Measurements from ENCODE around the gene S100A13. TPM values are rescaled to one million over a fixed set of nuclear protein-coding genes. Genes with fewer than 3 reads are reported as not detected.
A peak's percentile ranks its signal among the peaks of the same experiment; 100 is the strongest.

Gene S100A13
- polyA plus RNA-seq, 2 donors: 74.3 to 122 TPM

DNA sequence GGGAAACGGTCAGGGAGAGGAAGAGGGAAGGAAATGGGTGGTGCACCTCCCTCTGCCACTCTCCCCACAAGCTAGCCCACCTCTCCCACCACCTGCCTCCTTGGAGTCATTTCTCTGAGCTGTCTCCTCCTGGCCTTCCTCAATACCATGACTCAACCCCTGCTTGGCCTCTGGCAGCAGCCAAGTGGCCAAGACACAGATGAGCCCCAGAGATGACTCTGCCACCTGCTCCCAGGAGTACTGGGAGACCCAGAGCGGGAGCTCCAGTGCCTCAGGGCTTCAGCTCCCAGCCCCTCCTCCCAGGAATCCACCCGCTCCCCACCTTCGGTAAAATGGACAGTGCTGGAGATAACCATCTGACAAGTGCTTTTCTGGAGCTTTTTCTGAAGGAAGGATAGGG lies 17.0 kb downstream of the S100A13 start:
- peak overlapping the region; percentile 57 to 93 for H3K4me3 ChIP-seq (ENCODE audit: low read depth in 1 of 2, low read length in 2 of 2)

GRCh38 chr1:153609585-153609907 lies 17.8 kb downstream of the S100A13 start:
- H3K36me3 ChIP-seq (ENCODE audit: control insufficient read depth in 2 of 2, insufficient read depth in 2 of 2, low read length in 1 of 2): peaks cover 0 to 23% of the 10 kb centered on the region in 2 donors
- no peaks in the 10 kb centered on the region for H3K9me3 ChIP-seq (ENCODE audit: control insufficient read depth in 2 of 2, insufficient read depth in 1 of 2, low read depth in 1 of 2, low read length in 1 of 2)
- 40 to 50% methylated on average over 6 of the region's 6 CpGs for WGBS, 2 donors
- H3K27ac ChIP-seq (ENCODE audit: low read depth in 2 of 2, low read length in 1 of 2): peak overlapping the region; percentile 96
- peak overlapping the region; percentile 57 to 93 for H3K4me3 ChIP-seq (ENCODE audit: low read depth in 1 of 2, low read length in 2 of 2)
- H3K27me3 ChIP-seq (ENCODE audit: control insufficient read depth in 1 of 2, insufficient read depth in 2 of 2, low read length in 2 of 2): no peaks in the 10 kb centered on the region
- peaks cover 0 to 17% of the 10 kb centered on the region in 2 donors for H3K4me1 ChIP-seq (ENCODE audit: control insufficient read depth in 2 of 2, insufficient read depth in 2 of 2, low read length in 1 of 2)

More for the DNA sequence above, 17.0 kb downstream of the S100A13 start:
- Histone ChIP-seq H3K36me3 (ENCODE audit: control insufficient read depth in 2 of 2, insufficient read depth in 2 of 2, low read length in 1 of 2) (peaks cover 0 to 23% of the 10 kb centered on the region in 2 donors), H3K4me1 (ENCODE audit: control insufficient read depth in 2 of 2, insufficient read depth in 2 of 2, low read length in 1 of 2) (peaks cover 0 to 17% of the 10 kb centered on the region in 2 donors), H3K27me3 (ENCODE audit: control insufficient read depth in 1 of 2, insufficient read depth in 2 of 2, low read length in 2 of 2) (no peaks in the 10 kb centered on the region), H3K27ac (ENCODE audit: low read depth in 2 of 2, low read length in 1 of 2) (peak overlapping the region; percentile 96), H3K9me3 (ENCODE audit: control insufficient read depth in 2 of 2, insufficient read depth in 1 of 2, low read depth in 1 of 2, low read length in 1 of 2) (no peaks in the 10 kb centered on the region)
- 42 to 52% methylated on average over 4 of the region's 4 CpGs for WGBS, 2 donors

DNA sequence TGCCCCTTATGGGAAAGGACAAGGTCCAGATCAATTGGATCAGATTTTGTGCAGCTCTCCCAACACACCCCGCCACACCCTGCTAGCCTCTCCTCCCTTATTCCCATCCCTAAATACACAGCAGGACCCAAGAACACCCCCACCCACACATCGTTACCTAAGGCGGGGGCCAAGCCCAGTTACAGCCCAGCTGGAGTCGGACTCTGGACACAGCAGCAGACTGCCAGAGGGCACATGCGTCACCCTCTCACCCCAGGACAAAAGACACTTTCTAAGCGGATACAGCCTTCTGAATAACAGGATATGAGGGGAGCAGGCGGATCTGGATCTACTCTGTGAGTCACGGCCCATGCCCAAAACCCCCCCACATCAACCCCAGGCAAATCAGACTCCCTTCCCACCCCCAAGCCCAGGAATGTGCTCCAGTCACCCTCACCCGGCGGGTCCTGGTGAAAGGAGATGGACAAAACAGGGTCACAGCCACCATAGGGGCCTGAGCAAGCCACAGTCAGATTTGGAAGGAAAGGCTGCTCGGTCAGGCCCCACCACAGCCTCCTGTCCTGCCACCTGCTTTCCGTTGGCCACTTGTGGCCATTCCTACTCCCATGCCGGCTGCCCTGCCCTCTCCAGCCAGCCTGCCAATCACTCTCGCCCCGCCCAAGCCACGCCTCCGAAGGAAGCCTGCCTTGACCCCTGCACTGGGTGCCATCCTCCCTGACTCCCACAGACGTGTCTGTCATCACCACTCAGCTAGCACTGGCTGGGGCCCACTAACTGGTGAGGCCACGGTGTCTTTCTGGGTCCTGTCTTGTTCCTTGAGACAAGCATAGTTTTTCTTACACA lies 18.3 kb downstream of the S100A13 start:
- H3K36me3 ChIP-seq (ENCODE audit: control insufficient read depth in 2 of 2, insufficient read depth in 2 of 2, low read length in 1 of 2): peaks cover 0 to 23% of the 10 kb centered on the region in 2 donors
- peak overlapping the region; percentile 96 for H3K27ac ChIP-seq (ENCODE audit: low read depth in 2 of 2, low read length in 1 of 2)
- no peaks in the 10 kb centered on the region for H3K9me3 ChIP-seq (ENCODE audit: control insufficient read depth in 2 of 2, insufficient read depth in 1 of 2, low read depth in 1 of 2, low read length in 1 of 2)
- peaks cover 0 to 17% of the 10 kb centered on the region in 2 donors for H3K4me1 ChIP-seq (ENCODE audit: control insufficient read depth in 2 of 2, insufficient read depth in 2 of 2, low read length in 1 of 2)
- H3K27me3 ChIP-seq (ENCODE audit: control insufficient read depth in 1 of 2, insufficient read depth in 2 of 2, low read length in 2 of 2): no peaks in the 10 kb centered on the region
- WGBS, 2 donors: 30 to 33% methylated on average over 19 of the region's 19 CpGs
- H3K4me3 ChIP-seq (ENCODE audit: low read depth in 1 of 2, low read length in 2 of 2): peak overlapping the region; percentile 50 to 93

- Histone ChIP-seq H3K4me3 (ENCODE audit: low read depth in 1 of 2, low read length in 2 of 2) (peak overlapping the region; percentile 50 to 93), H3K36me3 (ENCODE audit: control insufficient read depth in 2 of 2, insufficient read depth in 2 of 2, low read length in 1 of 2) (peaks cover 0 to 23% of the 10 kb centered on the region in 2 donors), H3K27ac (ENCODE audit: low read depth in 2 of 2, low read length in 1 of 2) (peak overlapping the region; percentile 96), H3K4me1 (ENCODE audit: control insufficient read depth in 2 of 2, insufficient read depth in 2 of 2, low read length in 1 of 2) (peaks cover 0 to 17% of the 10 kb centered on the region in 2 donors), H3K9me3 (ENCODE audit: control insufficient read depth in 2 of 2, insufficient read depth in 1 of 2, low read depth in 1 of 2, low read length in 1 of 2) (no peaks in the 10 kb centered on the region), H3K27me3 (ENCODE audit: control insufficient read depth in 1 of 2, insufficient read depth in 2 of 2, low read length in 2 of 2) (no peaks in the 10 kb centered on the region)
- WGBS, 2 donors: 51 to 65% methylated on average over 7 of the region's 7 CpGs
Observed at GRCh38 chr1:153608089-153608682, 19.1 kb downstream of the S100A13 start.

DNA sequence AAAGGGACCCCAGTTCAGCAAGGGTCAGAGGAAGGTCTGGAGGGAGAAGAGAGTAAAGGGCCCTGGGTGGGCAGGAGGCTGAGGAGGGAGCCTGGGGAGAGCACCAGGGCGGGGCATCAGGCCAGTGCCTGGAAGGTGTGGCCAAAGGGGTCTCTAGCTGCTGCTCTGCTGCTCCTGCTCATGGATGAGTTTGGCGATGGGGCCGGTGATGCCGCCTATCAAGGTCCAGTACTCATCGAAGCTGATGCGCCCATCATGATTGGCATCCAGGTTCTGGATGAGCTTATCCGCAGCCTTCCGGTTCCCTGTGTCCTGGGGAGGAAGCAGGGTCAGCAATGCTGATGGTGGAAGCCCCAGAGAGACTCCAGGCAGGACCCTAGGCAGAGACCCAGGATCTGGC lies 19.9 kb downstream of the S100A13 start:
- peak overlapping the region; percentile 96 for H3K27ac ChIP-seq (ENCODE audit: low read depth in 2 of 2, low read length in 1 of 2)
- H3K4me3 ChIP-seq (ENCODE audit: low read depth in 1 of 2, low read length in 2 of 2): no peak overlapping the region

GRCh38 chr1:153606194-153606593 lies 21.1 kb downstream of the S100A13 start:
- peak overlapping the region in 1 of 2 donors; percentile 36 for H3K27ac ChIP-seq (ENCODE audit: low read depth in 2 of 2, low read length in 1 of 2)
- no peaks in the 10 kb centered on the region for H3K27me3 ChIP-seq (ENCODE audit: control insufficient read depth in 1 of 2, insufficient read depth in 2 of 2, low read length in 2 of 2)
- WGBS, 2 donors: 90 to 93% methylated on average over 10 to 11 of the region's 11 CpGs
- peaks cover 0 to 17% of the 10 kb centered on the region in 2 donors for H3K4me1 ChIP-seq (ENCODE audit: control insufficient read depth in 2 of 2, insufficient read depth in 2 of 2, low read length in 1 of 2)
- H3K4me3 ChIP-seq (ENCODE audit: low read depth in 1 of 2, low read length in 2 of 2): no peak overlapping the region
- peaks cover 0 to 23% of the 10 kb centered on the region in 2 donors for H3K36me3 ChIP-seq (ENCODE audit: control insufficient read depth in 2 of 2, insufficient read depth in 2 of 2, low read length in 1 of 2)
- H3K9me3 ChIP-seq (ENCODE audit: control insufficient read depth in 2 of 2, insufficient read depth in 1 of 2, low read depth in 1 of 2, low read length in 1 of 2): no peaks in the 10 kb centered on the region

More for the DNA sequence above, 19.9 kb downstream of the S100A13 start:
- Histone ChIP-seq H3K4me1 (ENCODE audit: control insufficient read depth in 2 of 2, insufficient read depth in 2 of 2, low read length in 1 of 2) (peaks cover 0 to 17% of the 10 kb centered on the region in 2 donors), H3K36me3 (ENCODE audit: control insufficient read depth in 2 of 2, insufficient read depth in 2 of 2, low read length in 1 of 2) (peaks cover 0 to 23% of the 10 kb centered on the region in 2 donors), H3K9me3 (ENCODE audit: control insufficient read depth in 2 of 2, insufficient read depth in 1 of 2, low read depth in 1 of 2, low read length in 1 of 2) (no peaks in the 10 kb centered on the region), H3K27me3 (ENCODE audit: control insufficient read depth in 1 of 2, insufficient read depth in 2 of 2, low read length in 2 of 2) (no peaks in the 10 kb centered on the region)
- WGBS, 2 donors: 93% methylated on average over 8 of the region's 8 CpGs

- Histone ChIP-seq H3K4me3 (ENCODE audit: low read depth in 1 of 2, low read length in 2 of 2) (no peak overlapping the region), H3K9me3 (ENCODE audit: control insufficient read depth in 2 of 2, insufficient read depth in 1 of 2, low read depth in 1 of 2, low read length in 1 of 2) (no peaks in the 10 kb centered on the region), H3K27me3 (ENCODE audit: control insufficient read depth in 1 of 2, insufficient read depth in 2 of 2, low read length in 2 of 2) (no peaks in the 10 kb centered on the region), H3K36me3 (ENCODE audit: control insufficient read depth in 2 of 2, insufficient read depth in 2 of 2, low read length in 1 of 2) (peaks cover 0 to 20% of the 10 kb centered on the region in 2 donors), H3K4me1 (ENCODE audit: control insufficient read depth in 2 of 2, insufficient read depth in 2 of 2, low read length in 1 of 2) (peaks cover 0 to 2% of the 10 kb centered on the region in 2 donors), H3K27ac (ENCODE audit: low read depth in 2 of 2, low read length in 1 of 2) (no peak overlapping the region)
- 86 to 88% methylated on average over 6 of the region's 6 CpGs for WGBS, 2 donors
Observed at GRCh38 chr1:153602749-153603148, 24.6 kb downstream of the S100A13 start.

- Histone ChIP-seq H3K4me3 (ENCODE audit: low read depth in 1 of 2, low read length in 2 of 2) (no peak overlapping the region), H3K36me3 (ENCODE audit: control insufficient read depth in 2 of 2, insufficient read depth in 2 of 2, low read length in 1 of 2) (no peaks in the 10 kb centered on the region), H3K27ac (ENCODE audit: low read depth in 2 of 2, low read length in 1 of 2) (no peak overlapping the region), H3K9me3 (ENCODE audit: control insufficient read depth in 2 of 2, insufficient read depth in 1 of 2, low read depth in 1 of 2, low read length in 1 of 2) (no peaks in the 10 kb centered on the region), H3K27me3 (ENCODE audit: control insufficient read depth in 1 of 2, insufficient read depth in 2 of 2, low read length in 2 of 2) (no peaks in the 10 kb centered on the region), H3K4me1 (ENCODE audit: control insufficient read depth in 2 of 2, insufficient read depth in 2 of 2, low read length in 1 of 2) (peaks cover 0 to 4% of the 10 kb centered on the region in 2 donors)
- 86 to 87% methylated on average over 7 of the region's 7 CpGs for WGBS, 2 donors
Observed at GRCh38 chr1:153599847-153600246, 27.5 kb downstream of the S100A13 start.

- peaks cover 0 to 4% of the 10 kb centered on the region in 2 donors for H3K4me1 ChIP-seq (ENCODE audit: control insufficient read depth in 2 of 2, insufficient read depth in 2 of 2, low read length in 1 of 2)
- H3K9me3 ChIP-seq (ENCODE audit: control insufficient read depth in 2 of 2, insufficient read depth in 1 of 2, low read depth in 1 of 2, low read length in 1 of 2): no peaks in the 10 kb centered on the region
- no peak overlapping the region for H3K4me3 ChIP-seq (ENCODE audit: low read depth in 1 of 2, low read length in 2 of 2)
- H3K27ac ChIP-seq (ENCODE audit: low read depth in 2 of 2, low read length in 1 of 2): no peak overlapping the region
- no peaks in the 10 kb centered on the region for H3K27me3 ChIP-seq (ENCODE audit: control insufficient read depth in 1 of 2, insufficient read depth in 2 of 2, low read length in 2 of 2)
- WGBS, 2 donors: 75 to 78% methylated on average over 7 of the region's 7 CpGs
- H3K36me3 ChIP-seq (ENCODE audit: control insufficient read depth in 2 of 2, insufficient read depth in 2 of 2, low read length in 1 of 2): no peaks in the 10 kb centered on the region
Observed at GRCh38 chr1:153598309-153599172, 28.8 kb downstream of the S100A13 start.
